Astrocyte (in vitro differentiated cells and primary cell): Measurements from ENCODE around the gene DACT3.

Experiments
- EZH2 ChIP-seq: IDR thresholded peaks from 2 replicates; pipeline ENCODE4 v1.6.1; 2012; ENCODE audit warnings: mild to moderate bottlenecking, low read length, inconsistent platforms; ENCODE audit not compliant: insufficient read depth
- TF ChIP-seq, protein P1 (sequence below): IDR thresholded peaks from 2 replicates; pipeline ENCODE4 v1.5.1; 2011; ENCODE audit warnings: low read depth, mild to moderate bottlenecking, inconsistent platforms, low read length, moderate library complexity; ENCODE audit not compliant: insufficient read depth

DNA sequence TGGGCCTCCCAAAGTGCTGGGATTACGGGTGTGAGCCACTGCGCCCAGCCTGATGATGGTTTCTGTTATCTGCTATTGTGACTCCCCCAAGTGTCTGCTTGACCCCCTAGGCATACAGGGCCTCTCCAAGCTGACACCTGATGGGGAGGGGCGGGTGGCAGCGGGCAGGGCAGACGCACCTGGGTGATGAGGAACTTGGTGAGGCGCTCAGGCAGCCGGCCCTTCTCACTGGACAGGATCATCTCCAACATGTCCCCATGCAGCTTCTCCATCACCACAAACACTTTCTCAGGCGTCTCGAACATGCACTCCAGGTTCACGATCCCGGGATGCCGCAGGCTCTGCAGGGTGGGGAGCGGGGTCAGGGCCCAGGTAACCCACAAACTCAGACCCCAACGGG lies 28.4 kb upstream of the DACT3 start:
- TF ChIP-seq, protein P1, sequence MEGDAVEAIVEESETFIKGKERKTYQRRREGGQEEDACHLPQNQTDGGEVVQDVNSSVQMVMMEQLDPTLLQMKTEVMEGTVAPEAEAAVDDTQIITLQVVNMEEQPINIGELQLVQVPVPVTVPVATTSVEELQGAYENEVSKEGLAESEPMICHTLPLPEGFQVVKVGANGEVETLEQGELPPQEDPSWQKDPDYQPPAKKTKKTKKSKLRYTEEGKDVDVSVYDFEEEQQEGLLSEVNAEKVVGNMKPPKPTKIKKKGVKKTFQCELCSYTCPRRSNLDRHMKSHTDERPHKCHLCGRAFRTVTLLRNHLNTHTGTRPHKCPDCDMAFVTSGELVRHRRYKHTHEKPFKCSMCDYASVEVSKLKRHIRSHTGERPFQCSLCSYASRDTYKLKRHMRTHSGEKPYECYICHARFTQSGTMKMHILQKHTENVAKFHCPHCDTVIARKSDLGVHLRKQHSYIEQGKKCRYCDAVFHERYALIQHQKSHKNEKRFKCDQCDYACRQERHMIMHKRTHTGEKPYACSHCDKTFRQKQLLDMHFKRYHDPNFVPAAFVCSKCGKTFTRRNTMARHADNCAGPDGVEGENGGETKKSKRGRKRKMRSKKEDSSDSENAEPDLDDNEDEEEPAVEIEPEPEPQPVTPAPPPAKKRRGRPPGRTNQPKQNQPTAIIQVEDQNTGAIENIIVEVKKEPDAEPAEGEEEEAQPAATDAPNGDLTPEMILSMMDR, result no peak
- no peak for TF ChIP-seq EZH2
